Measurements from ENCODE around the gene COL26A1. TPM values are rescaled to one million over a fixed set of nuclear protein-coding genes. Genes with fewer than 3 reads are reported as not detected.

The COL26A1 gene
- total RNA-seq, 1 experiment from 2014 or later: 0.43 TPM

GRCh38 chr7:101590663-101591435 lies 228.2 kb downstream of the COL26A1 start:
- intact Hi-C loops (cut with micrococcal nuclease; ENCODE audit: unreplicated experiment): no loop called here
- no peak for TF ChIP-seq CTCF (conservative IDR thresholded peaks at IDR 0.05; ENCODE audit: low read depth, low read length)
- TF ChIP-seq EZH2 (IDR thresholded peaks at IDR 0.05; ENCODE audit: borderline replicate concordance, low read depth, low read length, poor library complexity, severe bottlenecking): no peak
- H3K4me1 ChIP-seq (ENCODE audit: insufficient read depth, low read length, poor library complexity, severe bottlenecking): peaks cover 11% of the 10 kb centered on the region
- no peaks in the 10 kb centered on the region for H3K9me3 ChIP-seq (ENCODE audit: low read depth, low read length, poor library complexity, severe bottlenecking)
- no peaks in the 10 kb centered on the region for H3K36me3 ChIP-seq (ENCODE audit: insufficient read depth, low read length, poor library complexity, severe bottlenecking)
- no peaks in the 10 kb centered on the region for H3K27me3 ChIP-seq (replicated peaks; ENCODE audit: insufficient read depth, low read depth, low read length, poor library complexity)
- H3K4me3 ChIP-seq (ENCODE audit: low read depth, low read length, poor library complexity, severe bottlenecking): no peak overlapping the region
- CTCF ChIA-PET: no interaction called here
- POLR2A ChIA-PET (ENCODE audit: low non-redundant PET): no interaction called here
- no TSS peak for BruUV-seq (replicated peaks)
- H3K27ac ChIP-seq (ENCODE audit: low read depth, low read length, poor library complexity, severe bottlenecking): no peak overlapping the region
- DNase-seq (ENCODE audit: low spot score): no peak

- ChIA-PET POLR2A (ENCODE audit: low non-redundant PET) (no interaction called here), CTCF (no interaction called here)
- BruUV-seq (replicated peaks): no TSS peak
Measured at GRCh38 chr7:101591504-101591903, 228.8 kb downstream of the COL26A1 start.

GRCh38 chr7:101593556-101593955 lies 230.9 kb downstream of the COL26A1 start:
- Histone ChIP-seq H3K27me3 (replicated peaks; ENCODE audit: insufficient read depth, low read depth, low read length, poor library complexity) (no peaks in the 10 kb centered on the region), H3K4me1 (ENCODE audit: insufficient read depth, low read length, poor library complexity, severe bottlenecking) (peaks cover 11% of the 10 kb centered on the region), H3K4me3 (ENCODE audit: low read depth, low read length, poor library complexity, severe bottlenecking) (no peak overlapping the region), H3K36me3 (ENCODE audit: insufficient read depth, low read length, poor library complexity, severe bottlenecking) (no peaks in the 10 kb centered on the region), H3K27ac (ENCODE audit: low read depth, low read length, poor library complexity, severe bottlenecking) (no peak overlapping the region), H3K9me3 (ENCODE audit: low read depth, low read length, poor library complexity, severe bottlenecking) (no peaks in the 10 kb centered on the region)
- BruUV-seq (replicated peaks): no TSS peak
- ChIA-PET CTCF (no interaction called here), POLR2A (ENCODE audit: low non-redundant PET) (no interaction called here)
- intact Hi-C loops (cut with micrococcal nuclease; ENCODE audit: unreplicated experiment): no loop called here
- TF ChIP-seq EZH2 (IDR thresholded peaks at IDR 0.05; ENCODE audit: borderline replicate concordance, low read depth, low read length, poor library complexity, severe bottlenecking) (no peak), CTCF (conservative IDR thresholded peaks at IDR 0.05; ENCODE audit: low read depth, low read length) (no peak)
- no peak for DNase-seq (ENCODE audit: low spot score)

More at GRCh38 chr7:101591504-101591903, 228.8 kb downstream of the COL26A1 start:
- Histone ChIP-seq H3K9me3 (ENCODE audit: low read depth, low read length, poor library complexity, severe bottlenecking) (no peaks in the 10 kb centered on the region), H3K36me3 (ENCODE audit: insufficient read depth, low read length, poor library complexity, severe bottlenecking) (no peaks in the 10 kb centered on the region), H3K4me3 (ENCODE audit: low read depth, low read length, poor library complexity, severe bottlenecking) (no peak overlapping the region), H3K4me1 (ENCODE audit: insufficient read depth, low read length, poor library complexity, severe bottlenecking) (peaks cover 11% of the 10 kb centered on the region), H3K27me3 (replicated peaks; ENCODE audit: insufficient read depth, low read depth, low read length, poor library complexity) (no peaks in the 10 kb centered on the region), H3K27ac (ENCODE audit: low read depth, low read length, poor library complexity, severe bottlenecking) (no peak overlapping the region)
- DNase-seq (ENCODE audit: low spot score): no peak
- intact Hi-C loops (cut with micrococcal nuclease; ENCODE audit: unreplicated experiment): no loop called here
- TF ChIP-seq CTCF (conservative IDR thresholded peaks at IDR 0.05; ENCODE audit: low read depth, low read length) (no peak), EZH2 (IDR thresholded peaks at IDR 0.05; ENCODE audit: borderline replicate concordance, low read depth, low read length, poor library complexity, severe bottlenecking) (no peak)

Measured in A673 (cell line).